ENCODE results near the gene CCDC178. TPM values are rescaled to one million over a fixed set of nuclear protein-coding genes. Genes with fewer than 3 reads are reported as not detected.

Gene CCDC178
- total RNA-seq, 1 experiment from 2014 or later, result not detected

DNA sequence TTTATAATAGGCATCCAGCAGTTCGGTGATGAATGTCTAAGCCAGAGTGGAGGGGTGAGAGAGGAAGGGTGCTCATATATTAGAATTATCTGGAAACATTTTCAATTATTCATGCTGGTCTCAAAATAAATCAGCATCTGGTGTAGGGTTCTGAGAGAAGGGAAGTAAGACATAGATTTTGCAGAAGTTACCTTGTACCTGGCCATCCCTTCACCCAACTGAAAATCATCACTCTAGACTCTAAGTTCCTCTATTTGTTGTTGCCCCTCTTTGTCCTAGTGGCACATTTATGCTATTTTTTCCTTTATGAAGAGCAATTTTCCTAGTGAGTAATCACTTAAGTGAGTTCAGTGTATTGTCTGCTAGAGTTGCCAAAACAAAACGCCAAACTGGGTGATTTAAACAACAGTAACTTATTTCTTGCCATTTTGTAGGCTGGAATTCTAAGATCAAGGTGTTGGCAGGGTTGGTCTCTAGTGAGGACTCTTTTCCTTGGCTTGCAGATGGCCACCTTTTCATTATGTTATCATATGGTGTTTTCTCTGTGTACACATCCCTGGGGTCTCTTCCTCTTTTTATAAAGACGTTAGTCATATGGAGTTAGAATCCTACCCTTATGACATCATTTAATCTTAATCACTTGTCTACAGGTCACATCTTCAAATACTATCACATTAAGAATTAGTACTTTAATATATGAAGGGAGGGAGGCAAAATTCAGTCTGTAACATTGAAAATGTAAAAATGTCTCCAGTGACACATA, 537.8 kb downstream of the CCDC178 start:
- H3K27me3 ChIP-seq, result no peaks in the 10 kb centered on the region
- no peaks in the 10 kb centered on the region for H3K36me3 ChIP-seq
- no peaks in the 10 kb centered on the region for H3K4me1 ChIP-seq
- no peaks in the 10 kb centered on the region for H3K9me3 ChIP-seq (replicated peaks)
- no peak overlapping the region for H3K27ac ChIP-seq
- DNase-seq, result no peak
- no peak overlapping the region for H3K4me3 ChIP-seq

DNA sequence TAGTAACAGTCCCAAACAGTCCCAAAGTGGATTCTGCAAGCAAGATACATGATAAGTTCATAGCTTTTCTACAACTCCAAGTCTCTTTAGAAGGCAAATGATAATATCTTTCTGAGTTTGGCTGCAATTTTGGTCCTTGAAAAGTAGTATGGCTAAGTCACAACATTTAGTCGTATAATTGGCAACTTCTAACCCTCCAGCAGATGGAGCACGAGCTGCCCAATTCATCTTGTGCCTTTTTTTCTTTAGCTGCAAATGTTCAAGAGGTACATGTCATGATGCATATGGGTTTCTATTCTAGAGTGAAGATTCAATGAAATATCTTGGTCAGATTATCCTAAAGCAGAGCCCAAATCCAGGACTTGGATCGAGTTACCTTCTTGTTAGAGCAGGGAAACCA, 540.7 kb downstream of the CCDC178 start:
- H3K9me3 ChIP-seq (replicated peaks), result no peaks in the 10 kb centered on the region
- H3K27me3 ChIP-seq, result no peaks in the 10 kb centered on the region
- H3K27ac ChIP-seq, result no peak overlapping the region
- DNase-seq, result no peak
- H3K36me3 ChIP-seq, result no peaks in the 10 kb centered on the region
- no peaks in the 10 kb centered on the region for H3K4me1 ChIP-seq
- H3K4me3 ChIP-seq, result no peak overlapping the region

GRCh38 chr18:32896776-32897547, 543.6 kb downstream of the CCDC178 start:
- no peaks in the 10 kb centered on the region for H3K27me3 ChIP-seq
- DNase-seq, result no peak
- no peak overlapping the region for H3K4me3 ChIP-seq
- no peak overlapping the region for H3K27ac ChIP-seq
- H3K4me1 ChIP-seq, result no peaks in the 10 kb centered on the region
- no peaks in the 10 kb centered on the region for H3K9me3 ChIP-seq (replicated peaks)
- no peaks in the 10 kb centered on the region for H3K36me3 ChIP-seq

DNA sequence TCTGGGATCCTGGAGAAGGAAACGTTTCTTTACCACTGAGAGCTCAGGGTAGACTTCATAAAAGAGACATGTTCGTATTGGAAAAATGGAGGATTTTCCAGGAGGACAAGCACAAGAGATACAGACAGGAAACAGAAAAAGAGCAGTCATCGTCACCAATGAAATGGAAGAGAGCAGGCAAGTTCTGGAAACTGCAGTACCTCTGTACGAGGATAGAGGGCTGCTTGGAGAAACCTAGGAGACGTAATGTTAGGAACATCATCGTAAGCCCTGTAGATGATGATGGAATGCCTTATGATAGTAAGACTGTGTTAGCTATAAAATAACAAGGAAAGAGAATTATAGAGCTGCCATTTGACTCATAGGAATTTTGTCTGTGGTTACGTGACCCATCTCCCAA, 546.6 kb downstream of the CCDC178 start:
- H3K4me3 ChIP-seq, result no peak overlapping the region
- H3K4me1 ChIP-seq, result no peaks in the 10 kb centered on the region
- no peaks in the 10 kb centered on the region for H3K27me3 ChIP-seq
- no peaks in the 10 kb centered on the region for H3K36me3 ChIP-seq
- no peak overlapping the region for H3K27ac ChIP-seq
- DNase-seq, result peak in 1 of 2 experiments; percentile 24
- no peaks in the 10 kb centered on the region for H3K9me3 ChIP-seq (replicated peaks)

GRCh38 chr18:32891797-32892196, 548.7 kb downstream of the CCDC178 start:
- H3K27ac ChIP-seq, result no peak overlapping the region
- H3K4me3 ChIP-seq, result no peak overlapping the region
- DNase-seq, result no peak
- no peaks in the 10 kb centered on the region for H3K4me1 ChIP-seq
- H3K27me3 ChIP-seq, result no peaks in the 10 kb centered on the region
- no peaks in the 10 kb centered on the region for H3K9me3 ChIP-seq (replicated peaks)
- no peaks in the 10 kb centered on the region for H3K36me3 ChIP-seq

GRCh38 chr18:32891130-32891529, 549.4 kb downstream of the CCDC178 start:
- Histone ChIP-seq H3K27me3 (no peaks in the 10 kb centered on the region), H3K27ac (no peak overlapping the region), H3K9me3 (replicated peaks) (no peaks in the 10 kb centered on the region), H3K36me3 (no peaks in the 10 kb centered on the region), H3K4me3 (no peak overlapping the region), H3K4me1 (no peaks in the 10 kb centered on the region)
- DNase-seq, result no peak

GRCh38 chr18:32889615-32890593, 550.6 kb downstream of the CCDC178 start:
- no peaks in the 10 kb centered on the region for H3K36me3 ChIP-seq

GRCh38 chr18:32888306-32888705, 552.2 kb downstream of the CCDC178 start:
- Histone ChIP-seq H3K4me1 (no peaks in the 10 kb centered on the region), H3K4me3 (no peak overlapping the region), H3K9me3 (replicated peaks) (no peaks in the 10 kb centered on the region), H3K36me3 (no peaks in the 10 kb centered on the region), H3K27me3 (no peaks in the 10 kb centered on the region), H3K27ac (no peak overlapping the region)
- DNase-seq, result no peak

More at GRCh38 chr18:32889615-32890593, 550.6 kb downstream of the CCDC178 start:
- H3K27ac ChIP-seq, result no peak overlapping the region
- H3K4me1 ChIP-seq, result no peaks in the 10 kb centered on the region
- H3K9me3 ChIP-seq (replicated peaks), result no peaks in the 10 kb centered on the region
- DNase-seq, result no peak
- no peaks in the 10 kb centered on the region for H3K27me3 ChIP-seq
- no peak overlapping the region for H3K4me3 ChIP-seq

Other genes starting within 250 kb of the CCDC178 start
- gene ASXL3, start 137.5 kb upstream of the CCDC178 start, total RNA-seq (2014; rRNA removed; shearing (Covaris generic)), result 0.03 TPM in 1 of 2 replicates, not detected in the other